Upper lobe of left lung (tissue), 6 donors: Measurements from ENCODE around the gene C7orf57. TPM values are rescaled to one million over a fixed set of nuclear protein-coding genes. Genes with fewer than 3 reads are reported as not detected.

Source experiments
- ATAC-seq, 2 donors: fragments of 200-7000 bp; cut with Tn5 transposase; one replicate each; pipeline ENCODE4 v1.9.1; 2022; ENCODE audit warnings: mild to moderate bottlenecking in 2 of 2, moderate library complexity in 2 of 2; ENCODE audit not compliant: low FRiP score in 2 of 2
- DNase-seq, 2 donors: peaks; one replicate each; pipeline ENCODE4 v3.0.0-alpha.2; 2019 to 2020
- H3K27ac ChIP-seq, 4 donors: fragments of 200-600 bp; sonication (generic); one replicate each; pipeline ENCODE4 v1.5.1; 2016 to 2019
- H3K27me3 ChIP-seq, 4 donors: fragments of 200-600 bp; sonication (generic); one replicate each; pipeline ENCODE4 v1.5.1; 2017 to 2019
- H3K36me3 ChIP-seq, 4 donors: fragments of 200-600 bp; sonication (generic); one replicate each; pipeline ENCODE4 v1.5.1; 2016 to 2019
- H3K4me1 ChIP-seq, 4 donors: fragments of 200-600 bp; sonication (generic); one replicate each; pipeline ENCODE4 v1.5.1; 2018 to 2019
- H3K4me3 ChIP-seq, 4 donors: fragments of 200-600 bp; sonication (generic); one replicate each; pipeline ENCODE4 v1.5.1; 2017 to 2019; ENCODE audit warnings: mild to moderate bottlenecking in 2 of 4, moderate library complexity in 1 of 4
- H3K9me3 ChIP-seq, 4 donors: fragments of 200-600 bp; sonication (generic); one replicate each; pipeline ENCODE4 v1.5.1; 2018 to 2019
- EP300 ChIP-seq, 4 donors: sonication (generic); formaldehyde crosslinking; IDR thresholded peaks; one replicate each; pipeline ENCODE4 v1.5.1; 2017; ENCODE audit warnings: antibody characterized with exemption in 4 of 4, control low read depth in 2 of 4
- POLR2A ChIP-seq, 4 donors: fragments of 450-650 bp; IDR thresholded peaks; one replicate each; pipeline ENCODE4 v1.5.1; 2016 to 2017; ENCODE audit warnings: antibody characterized with exemption in 4 of 4, mild to moderate bottlenecking in 2 of 4
- POLR2AphosphoS5 ChIP-seq, 2 donors: sonication (generic); formaldehyde crosslinking; IDR thresholded peaks; one replicate each; pipeline ENCODE4 v1.5.1; 2017; ENCODE audit warnings: antibody characterized with exemption in 2 of 2
- WGBS, 2 donors: methylation state at CpG; one replicate each; pipeline ENCODE4 v1.1.5; 2017 to 2018; 5-methylcytosine and 5-hydroxymethylcytosine counted together
- total RNA-seq, 6 donors: library from RNA; depleted of rRNA in 4 of 6; stranded (reverse); fragments of >200 nt in 4 of 6; gene quantifications; one replicate each; pipeline versions ENCODE4 v1.1.0 to v1.2.1, GENCODE V29; 2016 to 2021
- TF ChIP-seq, protein P1 (sequence below), 6 experiments: fragments of 450-650 bp in 4 of 6; fragments of 200-600 bp in 2 of 6; sonication (generic) in 2 of 6; IDR thresholded peaks; one replicate each; pipeline ENCODE4 v1.5.1; 2016 to 2019; ENCODE audit warnings: antibody characterized with exemption in 6 of 6
- donor health status: DM: no; HTN: no; CAD: no; lungs with moderate emphysema.
- donor health status: DM: no; HTN: yes; CAD: no; lungs with severe emphysema.

C7orf57 gene
- total RNA-seq, 6 donors from 2014 or later: 0.29 to 15.5 (median 1.9) TPM

- DNase-seq (no peak), ATAC-seq (no peak)
- Histone ChIP-seq H3K4me1 (no peaks in the 10 kb centered on the region), H3K27ac (no peak overlapping the region), H3K4me3 (no peak overlapping the region), H3K36me3 (no peaks in the 10 kb centered on the region), H3K27me3 (no peaks in the 10 kb centered on the region), H3K9me3 (no peaks in the 10 kb centered on the region)
- WGBS, 2 donors: 88 to 89% methylated on average over 4 of the region's 4 CpGs
- TF ChIP-seq POLR2AphosphoS5 (IDR thresholded peaks at IDR 0.05): no peak
- TF ChIP-seq, protein P1, sequence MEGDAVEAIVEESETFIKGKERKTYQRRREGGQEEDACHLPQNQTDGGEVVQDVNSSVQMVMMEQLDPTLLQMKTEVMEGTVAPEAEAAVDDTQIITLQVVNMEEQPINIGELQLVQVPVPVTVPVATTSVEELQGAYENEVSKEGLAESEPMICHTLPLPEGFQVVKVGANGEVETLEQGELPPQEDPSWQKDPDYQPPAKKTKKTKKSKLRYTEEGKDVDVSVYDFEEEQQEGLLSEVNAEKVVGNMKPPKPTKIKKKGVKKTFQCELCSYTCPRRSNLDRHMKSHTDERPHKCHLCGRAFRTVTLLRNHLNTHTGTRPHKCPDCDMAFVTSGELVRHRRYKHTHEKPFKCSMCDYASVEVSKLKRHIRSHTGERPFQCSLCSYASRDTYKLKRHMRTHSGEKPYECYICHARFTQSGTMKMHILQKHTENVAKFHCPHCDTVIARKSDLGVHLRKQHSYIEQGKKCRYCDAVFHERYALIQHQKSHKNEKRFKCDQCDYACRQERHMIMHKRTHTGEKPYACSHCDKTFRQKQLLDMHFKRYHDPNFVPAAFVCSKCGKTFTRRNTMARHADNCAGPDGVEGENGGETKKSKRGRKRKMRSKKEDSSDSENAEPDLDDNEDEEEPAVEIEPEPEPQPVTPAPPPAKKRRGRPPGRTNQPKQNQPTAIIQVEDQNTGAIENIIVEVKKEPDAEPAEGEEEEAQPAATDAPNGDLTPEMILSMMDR (IDR thresholded peaks at IDR 0.05): no peak
- no peak for TF ChIP-seq EP300 (IDR thresholded peaks at IDR 0.05)
- no peak for TF ChIP-seq POLR2A (IDR thresholded peaks at IDR 0.05)
These were observed 17.7 kb upstream of the C7orf57 start for GRCh38 chr7:48017674-48018073.

DNA sequence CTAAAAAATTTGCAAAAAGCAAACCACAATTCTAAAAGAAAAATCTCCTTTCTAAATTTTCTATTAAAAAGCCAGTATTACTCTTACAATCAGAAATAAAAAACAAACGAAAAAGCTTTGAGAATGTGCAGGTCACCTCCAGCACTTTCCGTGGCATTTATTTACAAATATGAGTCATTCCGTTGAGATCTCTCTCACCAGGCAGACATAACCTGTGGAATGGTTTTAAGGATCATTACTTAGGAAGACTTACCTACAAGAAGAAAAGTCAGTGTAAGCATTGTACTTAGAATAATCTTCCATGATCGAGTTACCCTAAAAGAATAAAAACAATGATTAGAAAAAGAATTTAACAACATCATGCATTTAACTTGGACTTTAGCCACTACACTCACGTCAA lies 9.7 kb upstream of the C7orf57 start:
- 54 to 71% methylated on average over 5 of the region's 5 CpGs for WGBS, 2 donors
- Histone ChIP-seq H3K4me1 (no peaks in the 10 kb centered on the region), H3K4me3 (no peak overlapping the region), H3K9me3 (no peaks in the 10 kb centered on the region), H3K27me3 (no peaks in the 10 kb centered on the region), H3K27ac (no peak overlapping the region), H3K36me3 (no peaks in the 10 kb centered on the region)
- no peak for TF ChIP-seq POLR2AphosphoS5 (IDR thresholded peaks at IDR 0.05)
- TF ChIP-seq EP300 (IDR thresholded peaks at IDR 0.05): no peak
- TF ChIP-seq, protein P1 (IDR thresholded peaks at IDR 0.05): no peak
- TF ChIP-seq POLR2A (IDR thresholded peaks at IDR 0.05): no peak
- ATAC-seq (no peak), DNase-seq (no peak)

GRCh38 chr7:48028938-48029337 lies 6.4 kb upstream of the C7orf57 start, which contains the start of gene SUN3:
SUN3 (minus strand) TSS chr7:48029107; CDS start chr7:48028938, 169 bp downstream.
- ATAC-seq (no peak), DNase-seq (no peak)
- TF ChIP-seq, protein P1 (IDR thresholded peaks at IDR 0.05): no peak
- TF ChIP-seq POLR2A (IDR thresholded peaks at IDR 0.05) (no peak), POLR2AphosphoS5 (IDR thresholded peaks at IDR 0.05) (no peak), EP300 (IDR thresholded peaks at IDR 0.05) (no peak)
- Histone ChIP-seq H3K27me3 (no peaks in the 10 kb centered on the region), H3K27ac (no peak within 1 kb of the TSS), H3K4me3 (no peak within 1 kb of the TSS), H3K4me1 (no peaks in the 10 kb centered on the region), H3K36me3 (no peaks in the 10 kb centered on the region), H3K9me3 (no peaks in the 10 kb centered on the region)
- 84 to 87% methylated on average over 6 of the region's 6 CpGs for WGBS, 2 donors

- Histone ChIP-seq H3K27ac (no peak overlapping the region), H3K27me3 (peaks cover 0 to 9% (median under 1%) of the 10 kb centered on the region in 4 donors), H3K36me3 (no peaks in the 10 kb centered on the region), H3K4me3 (no peak overlapping the region), H3K4me1 (peaks cover 12% of the 10 kb centered on the region in 4 donors), H3K9me3 (no peaks in the 10 kb centered on the region)
- TF ChIP-seq POLR2A (IDR thresholded peaks at IDR 0.05) (no peak), POLR2AphosphoS5 (IDR thresholded peaks at IDR 0.05) (no peak), EP300 (IDR thresholded peaks at IDR 0.05) (no peak)
- TF ChIP-seq, protein P1 (IDR thresholded peaks at IDR 0.05): no peak
- DNase-seq: no peak
- 64 to 65% methylated on average over 2 of the region's 2 CpGs for WGBS, 2 donors
- no peak for ATAC-seq
These were observed 4.2 kb upstream of the C7orf57 start for GRCh38 chr7:48031111-48031510.

GRCh38 chr7:48033922-48034321 lies 1.4 kb upstream of the C7orf57 start:
- ATAC-seq (no peak), DNase-seq (no peak)
- peaks cover 0 to 11% (median 3%) of the 10 kb centered on the region in 4 donors for H3K27me3 ChIP-seq
- no peak overlapping the region for H3K27ac ChIP-seq
- peaks cover 14 to 15% (median 15%) of the 10 kb centered on the region in 4 donors for H3K4me1 ChIP-seq
- H3K4me3 ChIP-seq: no peak overlapping the region
- H3K36me3 ChIP-seq: no peaks in the 10 kb centered on the region
- no peaks in the 10 kb centered on the region for H3K9me3 ChIP-seq
- WGBS, 2 donors: 66 to 67% methylated on average over 5 of the region's 5 CpGs
- TF ChIP-seq, protein P1 (IDR thresholded peaks at IDR 0.05): no peak
- TF ChIP-seq POLR2AphosphoS5 (IDR thresholded peaks at IDR 0.05) (no peak), POLR2A (IDR thresholded peaks at IDR 0.05) (no peak), EP300 (IDR thresholded peaks at IDR 0.05) (no peak)
